ENCODE data around the gene CCDC30.
"Not testable (repeated sequence)": the region's sequence is repeated elsewhere in the genome, so short reads cannot be mapped to it uniquely, and the experiment has no call there.

The CCDC30 gene

GRCh38 chr1:42586016-42586415 is 122.9 kb downstream of the CCDC30 start:
- Histone ChIP-seq H3K4me1 (ENCODE audit: control insufficient read depth, insufficient read depth, low read length) (no peaks in the 10 kb centered on the region), H3K27me3 (ENCODE audit: control insufficient read depth, insufficient read depth, low read length) (no peaks in the 10 kb centered on the region), H3K9me3 (ENCODE audit: control insufficient read depth, insufficient read depth, low read length) (peaks cover 19% of the 10 kb centered on the region), H3K27ac (ENCODE audit: low read depth, low read length) (no peak overlapping the region), H3K9ac (ENCODE audit: low read depth, low read length) (no peak overlapping the region), H3K4me3 (ENCODE audit: low read depth, low read length) (no peak overlapping the region), H3K36me3 (ENCODE audit: control insufficient read depth, insufficient read depth, low read length) (no peaks in the 10 kb centered on the region)

GRCh38 chr1:42587753-42588152 is 124.7 kb downstream of the CCDC30 start:
- Histone ChIP-seq H3K27ac (ENCODE audit: low read depth, low read length) (no peak overlapping the region), H3K9ac (ENCODE audit: low read depth, low read length) (no peak overlapping the region), H3K27me3 (ENCODE audit: control insufficient read depth, insufficient read depth, low read length) (no peaks in the 10 kb centered on the region), H3K4me3 (ENCODE audit: low read depth, low read length) (no peak overlapping the region), H3K9me3 (ENCODE audit: control insufficient read depth, insufficient read depth, low read length) (peaks cover 19% of the 10 kb centered on the region), H3K36me3 (ENCODE audit: control insufficient read depth, insufficient read depth, low read length) (no peaks in the 10 kb centered on the region), H3K4me1 (ENCODE audit: control insufficient read depth, insufficient read depth, low read length) (no peaks in the 10 kb centered on the region)

GRCh38 chr1:42592811-42593210 is 129.7 kb downstream of the CCDC30 start:
- Histone ChIP-seq H3K36me3 (ENCODE audit: control insufficient read depth, insufficient read depth, low read length) (no peaks in the 10 kb centered on the region), H3K27ac (ENCODE audit: low read depth, low read length) (no peak overlapping the region), H3K9me3 (ENCODE audit: control insufficient read depth, insufficient read depth, low read length) (peaks cover 6% of the 10 kb centered on the region), H3K9ac (ENCODE audit: low read depth, low read length) (no peak overlapping the region), H3K27me3 (ENCODE audit: control insufficient read depth, insufficient read depth, low read length) (no peaks in the 10 kb centered on the region), H3K4me1 (ENCODE audit: control insufficient read depth, insufficient read depth, low read length) (no peaks in the 10 kb centered on the region), H3K4me3 (ENCODE audit: low read depth, low read length) (no peak overlapping the region)

GRCh38 chr1:42593486-42594100 is 130.5 kb downstream of the CCDC30 start:
- H3K27me3 ChIP-seq (ENCODE audit: control insufficient read depth, insufficient read depth, low read length) = no peaks in the 10 kb centered on the region
- no peaks in the 10 kb centered on the region for H3K9me3 ChIP-seq (ENCODE audit: control insufficient read depth, insufficient read depth, low read length)
- H3K27ac ChIP-seq (ENCODE audit: low read depth, low read length) = no peak overlapping the region
- no peaks in the 10 kb centered on the region for H3K4me1 ChIP-seq (ENCODE audit: control insufficient read depth, insufficient read depth, low read length)
- H3K36me3 ChIP-seq (ENCODE audit: control insufficient read depth, insufficient read depth, low read length) = no peaks in the 10 kb centered on the region
- no peak overlapping the region for H3K9ac ChIP-seq (ENCODE audit: low read depth, low read length)
- no peak overlapping the region for H3K4me3 ChIP-seq (ENCODE audit: low read depth, low read length)

DNA sequence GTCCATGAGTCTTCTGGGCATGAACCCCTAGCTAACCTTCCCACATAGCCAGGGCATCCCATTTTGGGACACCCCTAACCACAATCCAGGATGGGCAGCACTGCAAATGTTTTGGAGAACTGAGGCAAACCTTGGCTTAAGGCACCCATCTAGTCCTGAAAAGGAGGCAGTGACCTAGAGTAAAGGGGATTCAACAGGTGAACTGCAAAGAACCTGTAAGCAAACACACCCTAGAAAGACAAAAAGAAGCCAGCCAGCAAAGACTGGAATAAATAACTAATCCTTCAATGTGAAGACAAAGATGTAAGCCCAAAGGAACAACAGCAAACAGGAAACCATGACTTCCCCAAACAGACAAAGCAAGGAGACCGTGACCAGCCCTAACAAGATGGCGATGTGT is 138.4 kb downstream of the CCDC30 start:
- Histone ChIP-seq H3K9me3 (ENCODE audit: control insufficient read depth, insufficient read depth, low read length) (no peaks in the 10 kb centered on the region), H3K27me3 (ENCODE audit: control insufficient read depth, insufficient read depth, low read length) (no peaks in the 10 kb centered on the region), H3K9ac (ENCODE audit: low read depth, low read length) (no peak overlapping the region), H3K4me3 (ENCODE audit: low read depth, low read length) (no peak overlapping the region), H3K4me1 (ENCODE audit: control insufficient read depth, insufficient read depth, low read length) (peaks cover 8% of the 10 kb centered on the region), H3K27ac (ENCODE audit: low read depth, low read length) (no peak overlapping the region), H3K36me3 (ENCODE audit: control insufficient read depth, insufficient read depth, low read length) (no peaks in the 10 kb centered on the region)

DNA sequence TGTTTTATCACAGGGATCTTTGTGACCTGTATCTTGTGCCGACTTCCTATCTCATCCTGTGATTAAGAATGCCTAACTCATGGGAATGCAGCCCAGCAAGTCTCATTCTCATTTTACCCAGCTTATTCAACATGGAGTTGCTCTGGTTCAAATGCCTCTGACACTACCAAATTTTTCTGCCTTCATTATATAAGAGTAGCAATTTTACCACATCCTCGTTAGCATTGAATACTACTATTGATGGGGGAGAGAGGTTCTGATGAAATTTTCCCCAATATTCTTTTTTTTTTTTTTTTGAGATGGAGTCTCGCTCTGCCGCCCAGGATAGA is 150.7 kb downstream of the CCDC30 start:
- peaks cover 3% of the 10 kb centered on the region; the same call in 1 of the 2 replicates for H3K4me1 ChIP-seq (ENCODE audit: control insufficient read depth, insufficient read depth, low read length)
- H3K4me3 ChIP-seq (ENCODE audit: low read depth, low read length) = no peak overlapping the region
- no peak overlapping the region for H3K27ac ChIP-seq (ENCODE audit: low read depth, low read length)
- H3K27me3 ChIP-seq (ENCODE audit: control insufficient read depth, insufficient read depth, low read length) = no peaks in the 10 kb centered on the region
- no peak overlapping the region for H3K9ac ChIP-seq (ENCODE audit: low read depth, low read length)
- H3K9me3 ChIP-seq (ENCODE audit: control insufficient read depth, insufficient read depth, low read length) = no peaks in the 10 kb centered on the region
- H3K36me3 ChIP-seq (ENCODE audit: control insufficient read depth, insufficient read depth, low read length) = no peaks in the 10 kb centered on the region

DNA sequence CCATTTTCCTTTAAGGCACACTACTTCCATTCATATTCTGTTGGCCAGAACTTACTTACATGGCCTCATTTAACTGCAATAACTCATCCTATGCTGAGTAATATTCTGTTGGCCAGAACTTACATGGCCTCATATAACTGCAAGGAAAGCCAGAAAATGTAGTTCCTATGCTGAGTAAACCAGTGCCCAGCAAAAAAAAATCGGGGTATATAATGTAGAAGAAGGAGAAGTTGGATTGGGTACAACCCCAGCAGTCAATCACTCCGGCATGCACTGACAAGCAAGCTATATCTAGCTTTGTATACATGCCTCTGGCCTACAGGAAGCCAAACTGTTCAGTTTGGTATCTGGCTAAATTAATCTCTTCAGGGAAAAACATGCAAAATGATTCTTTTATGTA is 155.8 kb downstream of the CCDC30 start:
- H3K36me3 ChIP-seq (ENCODE audit: control insufficient read depth, insufficient read depth, low read length) = no peaks in the 10 kb centered on the region
- no peak overlapping the region for H3K4me3 ChIP-seq (ENCODE audit: low read depth, low read length)
- H3K4me1 ChIP-seq (ENCODE audit: control insufficient read depth, insufficient read depth, low read length) = no peaks in the 10 kb centered on the region
- H3K27me3 ChIP-seq (ENCODE audit: control insufficient read depth, insufficient read depth, low read length) = no peaks in the 10 kb centered on the region
- no peak overlapping the region for H3K9ac ChIP-seq (ENCODE audit: low read depth, low read length)
- no peak overlapping the region for H3K27ac ChIP-seq (ENCODE audit: low read depth, low read length)
- no peaks in the 10 kb centered on the region for H3K9me3 ChIP-seq (ENCODE audit: control insufficient read depth, insufficient read depth, low read length)

GRCh38 chr1:42620307-42620706 is 157.2 kb downstream of the CCDC30 start:
- Histone ChIP-seq H3K9me3 (ENCODE audit: control insufficient read depth, insufficient read depth, low read length) (no peaks in the 10 kb centered on the region), H3K27ac (ENCODE audit: low read depth, low read length) (no peak overlapping the region), H3K4me3 (ENCODE audit: low read depth, low read length) (no peak overlapping the region)

DNA sequence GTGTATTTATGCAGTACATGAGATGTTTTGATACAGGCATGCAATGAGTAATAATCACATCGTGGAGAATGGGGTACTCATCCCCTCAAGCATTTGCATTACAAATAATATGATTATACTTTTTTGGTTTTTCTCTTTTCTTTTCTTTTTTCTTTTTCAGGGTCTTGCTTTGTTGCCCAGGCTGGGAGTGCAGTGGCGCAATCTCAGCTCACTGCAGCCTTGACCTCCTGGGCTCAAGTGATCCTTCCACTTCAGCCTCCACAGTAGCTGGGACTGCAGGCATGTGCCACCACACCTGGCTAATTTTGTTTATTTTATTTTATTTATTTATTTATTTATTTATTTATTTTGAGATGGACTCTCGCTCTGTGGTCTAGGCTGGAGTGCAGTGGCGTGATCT is 158.1 kb downstream of the CCDC30 start:
- H3K4me1 ChIP-seq (ENCODE audit: control insufficient read depth, insufficient read depth, low read length); H3K4me3 ChIP-seq (ENCODE audit: low read depth, low read length); H3K9me3 ChIP-seq (ENCODE audit: control insufficient read depth, insufficient read depth, low read length); H3K27me3 ChIP-seq (ENCODE audit: control insufficient read depth, insufficient read depth, low read length); H3K9ac ChIP-seq (ENCODE audit: low read depth, low read length); H3K36me3 ChIP-seq (ENCODE audit: control insufficient read depth, insufficient read depth, low read length); H3K27ac ChIP-seq (ENCODE audit: low read depth, low read length): not testable (repeated sequence)

More at GRCh38 chr1:42620307-42620706, 157.2 kb downstream of the CCDC30 start:
- Histone ChIP-seq H3K4me1 (ENCODE audit: control insufficient read depth, insufficient read depth, low read length) (no peaks in the 10 kb centered on the region), H3K9ac (ENCODE audit: low read depth, low read length) (no peak overlapping the region), H3K27me3 (ENCODE audit: control insufficient read depth, insufficient read depth, low read length) (no peaks in the 10 kb centered on the region), H3K36me3 (ENCODE audit: control insufficient read depth, insufficient read depth, low read length) (no peaks in the 10 kb centered on the region)

GRCh38 chr1:42627205-42627604 is 164.1 kb downstream of the CCDC30 start:
- not testable (repeated sequence) for H3K4me3 ChIP-seq (ENCODE audit: low read depth, low read length); H3K9me3 ChIP-seq (ENCODE audit: control insufficient read depth, insufficient read depth, low read length); H3K4me1 ChIP-seq (ENCODE audit: control insufficient read depth, insufficient read depth, low read length); H3K36me3 ChIP-seq (ENCODE audit: control insufficient read depth, insufficient read depth, low read length); H3K27me3 ChIP-seq (ENCODE audit: control insufficient read depth, insufficient read depth, low read length); H3K9ac ChIP-seq (ENCODE audit: low read depth, low read length); H3K27ac ChIP-seq (ENCODE audit: low read depth, low read length)

GRCh38 chr1:42639116-42639515 is 176.0 kb downstream of the CCDC30 start:
- Histone ChIP-seq H3K4me1 (ENCODE audit: control insufficient read depth, insufficient read depth, low read length) (no peaks in the 10 kb centered on the region), H3K9me3 (ENCODE audit: control insufficient read depth, insufficient read depth, low read length) (no peaks in the 10 kb centered on the region), H3K36me3 (ENCODE audit: control insufficient read depth, insufficient read depth, low read length) (no peaks in the 10 kb centered on the region), H3K27me3 (ENCODE audit: control insufficient read depth, insufficient read depth, low read length) (no peaks in the 10 kb centered on the region), H3K27ac (ENCODE audit: low read depth, low read length) (no peak overlapping the region), H3K4me3 (ENCODE audit: low read depth, low read length) (no peak overlapping the region), H3K9ac (ENCODE audit: low read depth, low read length) (no peak overlapping the region)

DNA sequence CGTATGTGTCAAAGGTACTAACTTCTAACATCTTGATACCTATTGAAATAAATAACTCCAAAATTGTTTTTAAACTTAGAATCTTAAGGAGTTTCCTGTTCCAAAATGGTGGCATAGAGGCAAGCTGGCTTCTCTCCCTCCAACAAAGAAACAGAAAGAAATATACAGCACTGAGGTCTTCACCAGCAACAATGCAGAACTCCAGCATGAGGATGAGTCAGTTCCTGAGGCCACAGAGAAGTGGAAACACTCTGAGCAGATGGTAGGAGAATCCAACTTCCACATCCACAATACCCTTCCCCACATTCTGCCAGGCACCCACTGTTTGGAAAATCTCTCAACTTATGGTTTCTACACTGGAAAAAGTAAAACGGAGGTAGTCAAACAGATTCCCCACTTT is 183.0 kb downstream of the CCDC30 start:
- no peaks in the 10 kb centered on the region for H3K27me3 ChIP-seq (ENCODE audit: control insufficient read depth, insufficient read depth, low read length)
- no peaks in the 10 kb centered on the region for H3K4me1 ChIP-seq (ENCODE audit: control insufficient read depth, insufficient read depth, low read length)
- no peak overlapping the region for H3K27ac ChIP-seq (ENCODE audit: low read depth, low read length)
- H3K4me3 ChIP-seq (ENCODE audit: low read depth, low read length) = no peak overlapping the region
- H3K9ac ChIP-seq (ENCODE audit: low read depth, low read length) = no peak overlapping the region
- no peaks in the 10 kb centered on the region for H3K36me3 ChIP-seq (ENCODE audit: control insufficient read depth, insufficient read depth, low read length)
- no peaks in the 10 kb centered on the region for H3K9me3 ChIP-seq (ENCODE audit: control insufficient read depth, insufficient read depth, low read length)

All from HUES48 (cell line).